Panc1 (cell line): ENCODE results near the gene TMEM253. TPM values are rescaled to one million over a fixed set of nuclear protein-coding genes. Genes with fewer than 3 reads are reported as not detected.

Experiments
- ATAC-seq: fragments of 200-7000 bp; cut with Tn5 transposase; 2 replicates; pipeline ENCODE4 v1.9.1; 2020; ENCODE audit warnings: mild to moderate bottlenecking, moderate library complexity
- BruUV-seq: library from RNA; stranded (reverse); fragments of 400-500 nt; replicated peaks from 2 replicates; lab custom pipeline; 2021; lab: Mats Ljungman, UMichigan
- CTCF ChIA-PET: fragments of 300-600 bp; sonication (Branson Sonifier 250); formaldehyde crosslinking; loops from one replicate; lab custom pipeline; 2022; ENCODE audit warnings: antibody characterized with exemption; lab: Charles Lee
- POLR2A ChIA-PET: fragments of 300-600 bp; sonication (Branson Sonifier 250); formaldehyde crosslinking; loops from one replicate; lab custom pipeline; 2022; ENCODE audit warnings: antibody characterized with exemption; lab: Charles Lee
- DNase-seq: peaks from one replicate; pipeline ENCODE4 v3.0.0-alpha.2; 2010; ENCODE audit warnings: low read depth, low spot score
- H3K27ac ChIP-seq: 2 replicates; pipeline ENCODE4 v1.5.1; 2011; ENCODE audit warnings: mild to moderate bottlenecking, low read length, inconsistent platforms
- H3K27me3 ChIP-seq: fragments of 200-500 bp; sonication (Bioruptor generic); 2 replicates; pipeline ENCODE4 v1.6.0; 2014; ENCODE audit warnings: low read length, inconsistent platforms; ENCODE audit not compliant: control insufficient read depth, insufficient read depth
- H3K36me3 ChIP-seq: fragments of 200-500 bp; sonication (Bioruptor generic); 2 replicates; pipeline ENCODE4 v1.5.1; 2014; ENCODE audit warnings: inconsistent platforms, mild to moderate bottlenecking, low read length, moderate library complexity; ENCODE audit not compliant: control insufficient read depth, insufficient read depth
- H3K4me1 ChIP-seq: 2 replicates; pipeline ENCODE4 v1.5.1; 2011; ENCODE audit warnings: inconsistent platforms, mild to moderate bottlenecking, low read length, moderate library complexity; ENCODE audit not compliant: control insufficient read depth, insufficient read depth
- H3K4me3 ChIP-seq, 2 experiments: 2 replicates each; pipeline ENCODE4 v1.5.1; 2011 to 2012; ENCODE audit warnings: low read depth in 2 of 2, low read length in 2 of 2, mild to moderate bottlenecking in 2 of 2, inconsistent platforms in 1 of 2, moderate library complexity in 1 of 2
- H3K9me3 ChIP-seq: fragments of 200-500 bp; sonication (Bioruptor generic); 2 replicates; pipeline ENCODE4 v1.5.1; 2014; ENCODE audit warnings: low read depth, mild to moderate bottlenecking, inconsistent platforms, low read length, moderate library complexity; ENCODE audit not compliant: control insufficient read depth, insufficient read depth
- CTCF ChIP-seq: fragments of 450-650 bp; IDR thresholded peaks from 2 replicates; pipeline ENCODE4 v1.5.1; 2017; ENCODE audit warnings: mild to moderate bottlenecking
- POLR2AphosphoS5 ChIP-seq: IDR thresholded peaks from 2 replicates; pipeline ENCODE4 v1.6.1; 2012; ENCODE audit warnings: mild to moderate bottlenecking, low read depth, low read length, moderate library complexity
- SIN3A ChIP-seq: IDR thresholded peaks from 2 replicates; pipeline ENCODE4 v1.6.1; 2012; ENCODE audit warnings: low read depth, mild to moderate bottlenecking, low read length, moderate library complexity, borderline replicate concordance; ENCODE audit not compliant: insufficient read depth
- TCF7L2 ChIP-seq: IDR thresholded peaks from 2 replicates; pipeline ENCODE4 v1.6.1; 2011; ENCODE audit warnings: mild to moderate bottlenecking, low read depth, low read length, inconsistent platforms
- in situ Hi-C: cut with HindIII; loops from 2 replicates; pipeline ENCODE4 v1.10.0; 2016; ENCODE audit warnings: low sequenced_read_pairs, low pct_unique_long_range_greater_than_20kb
- intact Hi-C: fragments of 100-400 bp; cut with micrococcal nuclease; formaldehyde crosslinking; loops from one replicate; pipeline ENCODE4 v1.10.0; 2022; ENCODE audit not compliant: unreplicated experiment
- total RNA-seq: library from RNA; stranded (reverse); gene quantifications from one replicate; pipeline ENCODE4 v1.2.1, GENCODE V29; 2021; ENCODE audit not compliant: unreplicated experiment
- TF ChIP-seq, protein P1 (sequence below), 2 experiments: IDR thresholded peaks; 2 replicates each; pipeline ENCODE4 v1.6.1; 2011 to 2012; ENCODE audit warnings: low read depth in 2 of 2, control low read depth in 1 of 2, low read length in 1 of 2, mild to moderate bottlenecking in 1 of 2, moderate library complexity in 1 of 2; ENCODE audit not compliant: insufficient read depth in 1 of 2

Gene TMEM253
- total RNA-seq, 1 experiment from 2014 or later: 0.33 TPM

DNA sequence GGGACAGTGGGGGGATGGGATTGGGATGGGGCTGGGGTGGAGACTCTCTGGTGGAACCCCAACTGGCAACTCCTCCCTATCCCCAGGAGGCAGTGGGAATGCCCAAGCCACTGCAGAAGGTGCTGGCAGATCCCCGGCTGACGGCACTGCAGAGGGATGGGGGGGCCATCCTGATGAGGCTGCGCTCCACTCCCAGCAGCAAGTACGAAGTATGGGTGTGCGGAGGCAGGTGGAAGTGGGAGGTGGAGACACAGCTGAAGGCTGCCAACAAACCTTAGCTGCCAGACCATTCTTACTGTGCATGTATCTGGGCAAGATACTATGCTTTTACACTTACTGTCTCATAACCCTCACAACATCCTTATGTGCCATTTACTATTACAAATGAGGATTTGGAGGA, 22.6 kb upstream of the TMEM253 start:
- in situ Hi-C loops: no loop called here
- ATAC-seq: no peak
- H3K9me3 ChIP-seq: no peaks in the 10 kb centered on the region
- TF ChIP-seq TCF7L2 (no peak), SIN3A (no peak), CTCF (no peak), POLR2AphosphoS5 (no peak)
- TF ChIP-seq, protein P1, sequence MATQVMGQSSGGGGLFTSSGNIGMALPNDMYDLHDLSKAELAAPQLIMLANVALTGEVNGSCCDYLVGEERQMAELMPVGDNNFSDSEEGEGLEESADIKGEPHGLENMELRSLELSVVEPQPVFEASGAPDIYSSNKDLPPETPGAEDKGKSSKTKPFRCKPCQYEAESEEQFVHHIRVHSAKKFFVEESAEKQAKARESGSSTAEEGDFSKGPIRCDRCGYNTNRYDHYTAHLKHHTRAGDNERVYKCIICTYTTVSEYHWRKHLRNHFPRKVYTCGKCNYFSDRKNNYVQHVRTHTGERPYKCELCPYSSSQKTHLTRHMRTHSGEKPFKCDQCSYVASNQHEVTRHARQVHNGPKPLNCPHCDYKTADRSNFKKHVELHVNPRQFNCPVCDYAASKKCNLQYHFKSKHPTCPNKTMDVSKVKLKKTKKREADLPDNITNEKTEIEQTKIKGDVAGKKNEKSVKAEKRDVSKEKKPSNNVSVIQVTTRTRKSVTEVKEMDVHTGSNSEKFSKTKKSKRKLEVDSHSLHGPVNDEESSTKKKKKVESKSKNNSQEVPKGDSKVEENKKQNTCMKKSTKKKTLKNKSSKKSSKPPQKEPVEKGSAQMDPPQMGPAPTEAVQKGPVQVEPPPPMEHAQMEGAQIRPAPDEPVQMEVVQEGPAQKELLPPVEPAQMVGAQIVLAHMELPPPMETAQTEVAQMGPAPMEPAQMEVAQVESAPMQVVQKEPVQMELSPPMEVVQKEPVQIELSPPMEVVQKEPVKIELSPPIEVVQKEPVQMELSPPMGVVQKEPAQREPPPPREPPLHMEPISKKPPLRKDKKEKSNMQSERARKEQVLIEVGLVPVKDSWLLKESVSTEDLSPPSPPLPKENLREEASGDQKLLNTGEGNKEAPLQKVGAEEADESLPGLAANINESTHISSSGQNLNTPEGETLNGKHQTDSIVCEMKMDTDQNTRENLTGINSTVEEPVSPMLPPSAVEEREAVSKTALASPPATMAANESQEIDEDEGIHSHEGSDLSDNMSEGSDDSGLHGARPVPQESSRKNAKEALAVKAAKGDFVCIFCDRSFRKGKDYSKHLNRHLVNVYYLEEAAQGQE (IDR thresholded peaks at IDR 0.05; ENCODE audit: insufficient read depth in 1 of 2, low read depth in 2 of 2, low read length in 1 of 2): no peak
- BruUV-seq: no TSS peak
- H3K36me3 ChIP-seq: no peaks in the 10 kb centered on the region
- POLR2A ChIA-PET: no interaction called here
- DNase-seq: no peak
- no peaks in the 10 kb centered on the region for H3K27me3 ChIP-seq
- no peak overlapping the region for H3K4me3 ChIP-seq
- H3K4me1 ChIP-seq: no peaks in the 10 kb centered on the region
- CTCF ChIA-PET: no interaction called here
- H3K27ac ChIP-seq: no peak overlapping the region
- intact Hi-C loops: no loop called here

DNA sequence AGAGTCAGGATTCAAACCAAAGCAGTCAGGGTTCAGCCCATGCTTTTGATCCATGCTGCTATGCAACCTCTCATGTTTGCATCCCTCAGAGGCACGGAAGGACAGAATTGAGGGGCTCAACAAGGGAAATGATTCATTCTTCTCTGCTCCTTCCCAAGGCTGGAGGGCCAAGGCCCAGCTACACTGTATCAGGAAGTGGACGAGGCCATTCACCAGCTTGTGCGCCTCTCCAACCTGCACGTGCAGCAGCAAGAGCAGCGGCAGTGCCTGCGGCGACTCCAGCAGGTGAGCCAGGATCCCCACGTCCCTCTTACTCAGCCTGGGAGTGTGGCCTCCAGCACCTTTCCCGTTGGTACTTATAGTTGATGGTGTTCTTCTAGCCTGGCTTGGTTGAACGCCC, 22.1 kb upstream of the TMEM253 start:
- POLR2A ChIA-PET: no interaction called here
- no peaks in the 10 kb centered on the region for H3K27me3 ChIP-seq
- no peaks in the 10 kb centered on the region for H3K4me1 ChIP-seq
- no peak for DNase-seq
- TF ChIP-seq CTCF (no peak), TCF7L2 (no peak), POLR2AphosphoS5 (no peak), SIN3A (no peak)
- TF ChIP-seq, protein P1 (IDR thresholded peaks at IDR 0.05; ENCODE audit: insufficient read depth in 1 of 2, low read depth in 2 of 2, low read length in 1 of 2): no peak
- no peak overlapping the region for H3K27ac ChIP-seq
- H3K4me3 ChIP-seq: no peak overlapping the region
- no peaks in the 10 kb centered on the region for H3K9me3 ChIP-seq
- in situ Hi-C loops: no loop called here
- CTCF ChIA-PET: interaction anchor here (0.8 kb wide), 1 partner anchor 64 kb away, joined by 3 read pairs; no protein-coding TSS in a partner anchor
- no peak for ATAC-seq
- intact Hi-C loops: no loop called here
- no peaks in the 10 kb centered on the region for H3K36me3 ChIP-seq
- BruUV-seq: no TSS peak
